ENCODE data around the gene TBX4.

DNA sequence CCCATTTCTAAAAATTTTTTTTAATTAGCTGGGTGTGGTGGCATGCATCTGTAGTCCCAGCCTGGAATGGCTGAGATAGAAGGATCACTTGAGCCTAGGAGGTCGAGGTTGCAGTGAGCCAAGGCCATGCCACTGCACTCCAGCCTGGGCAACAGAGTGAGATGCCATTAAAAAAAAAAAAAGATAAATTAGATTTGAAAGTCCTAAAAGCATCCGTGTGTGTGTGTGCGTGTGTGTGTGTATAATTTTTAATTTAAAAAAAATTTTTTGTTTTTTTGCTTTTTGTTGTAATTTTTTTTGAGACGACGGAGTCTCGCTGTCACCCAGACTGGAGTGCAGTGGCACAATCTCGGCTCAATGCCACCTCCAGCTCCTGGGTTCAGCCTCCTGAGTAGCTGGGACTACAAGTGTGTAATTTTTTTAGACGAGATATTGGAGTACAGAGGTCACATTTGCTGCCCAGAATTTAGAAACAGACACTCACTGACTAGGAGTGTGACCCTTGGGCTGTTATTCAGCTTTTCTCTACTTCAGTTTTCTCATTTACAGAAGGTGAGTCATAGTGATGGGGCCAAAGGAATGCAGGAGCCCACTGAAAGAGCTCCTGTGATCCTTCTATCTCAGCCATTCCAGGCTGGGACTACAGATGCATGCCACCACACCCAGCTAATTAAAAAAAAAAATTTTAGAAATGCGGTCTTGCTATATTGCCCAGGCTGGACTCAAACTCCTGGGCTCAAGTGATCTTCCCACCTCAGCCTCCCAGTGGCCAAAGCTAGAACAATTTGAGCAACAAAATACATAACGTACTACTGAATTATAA, 25.5 kb upstream of the TBX4 start:
- TF ChIP-seq POLR2AphosphoS5 (IDR thresholded peaks at IDR 0.05): no peak
- TF ChIP-seq, protein P1, sequence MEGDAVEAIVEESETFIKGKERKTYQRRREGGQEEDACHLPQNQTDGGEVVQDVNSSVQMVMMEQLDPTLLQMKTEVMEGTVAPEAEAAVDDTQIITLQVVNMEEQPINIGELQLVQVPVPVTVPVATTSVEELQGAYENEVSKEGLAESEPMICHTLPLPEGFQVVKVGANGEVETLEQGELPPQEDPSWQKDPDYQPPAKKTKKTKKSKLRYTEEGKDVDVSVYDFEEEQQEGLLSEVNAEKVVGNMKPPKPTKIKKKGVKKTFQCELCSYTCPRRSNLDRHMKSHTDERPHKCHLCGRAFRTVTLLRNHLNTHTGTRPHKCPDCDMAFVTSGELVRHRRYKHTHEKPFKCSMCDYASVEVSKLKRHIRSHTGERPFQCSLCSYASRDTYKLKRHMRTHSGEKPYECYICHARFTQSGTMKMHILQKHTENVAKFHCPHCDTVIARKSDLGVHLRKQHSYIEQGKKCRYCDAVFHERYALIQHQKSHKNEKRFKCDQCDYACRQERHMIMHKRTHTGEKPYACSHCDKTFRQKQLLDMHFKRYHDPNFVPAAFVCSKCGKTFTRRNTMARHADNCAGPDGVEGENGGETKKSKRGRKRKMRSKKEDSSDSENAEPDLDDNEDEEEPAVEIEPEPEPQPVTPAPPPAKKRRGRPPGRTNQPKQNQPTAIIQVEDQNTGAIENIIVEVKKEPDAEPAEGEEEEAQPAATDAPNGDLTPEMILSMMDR (IDR thresholded peaks at IDR 0.05): no peak

Data from transverse colon (tissue), 4 donors.